Small intestine (tissue), 7 donors: Measurements from ENCODE around the gene PZP. TPM values are rescaled to one million over a fixed set of nuclear protein-coding genes. Genes with fewer than 3 reads are reported as not detected.
"Not testable (repeated sequence)": the region's sequence is repeated elsewhere in the genome, so short reads cannot be mapped to it uniquely, and the experiment has no call there.

ENCODE experiments used
- DNase-seq, 2 donors: peaks; one replicate each; pipeline versions ENCODE4 v3.0.0 to v3.0.0-alpha.2; 2013
- FAIRE-seq: peaks from 2 replicates; lab custom pipeline; 2012; peaks lifted over from hg19 to GRCh38; lab: Jason Lieb, UNC
- H3K27ac ChIP-seq, 3 donors: one replicate each; pipeline ENCODE4 v1.5.1; 2013; ENCODE audit warnings: low read length in 2 of 3, mild to moderate bottlenecking in 2 of 3, control low read depth in 1 of 3, inconsistent platforms in 1 of 3, low read depth in 1 of 3, moderate library complexity in 1 of 3
- H3K27me3 ChIP-seq, 3 donors: one replicate each; pipeline ENCODE4 v1.6.1; 2013; ENCODE audit warnings: low read length in 3 of 3, inconsistent platforms in 1 of 3; ENCODE audit not compliant: control insufficient read depth in 3 of 3, insufficient read depth in 3 of 3
- H3K36me3 ChIP-seq, 3 donors: one replicate each; pipeline ENCODE4 v1.6.1; 2013; ENCODE audit warnings: low read length in 3 of 3, inconsistent platforms in 1 of 3, low read depth in 1 of 3, mild to moderate bottlenecking in 1 of 3, moderate library complexity in 1 of 3; ENCODE audit not compliant: control insufficient read depth in 3 of 3, insufficient read depth in 2 of 3
- H3K4me1 ChIP-seq, 3 donors: one replicate each; pipeline ENCODE4 v1.6.1; 2013; ENCODE audit warnings: low read length in 2 of 3, inconsistent platforms in 1 of 3, low read depth in 1 of 3, mild to moderate bottlenecking in 1 of 3, moderate library complexity in 1 of 3; ENCODE audit not compliant: control insufficient read depth in 3 of 3, insufficient read depth in 2 of 3
- H3K4me3 ChIP-seq, 3 donors: one replicate each; pipeline ENCODE4 v1.5.1; 2013; ENCODE audit warnings: low read length in 3 of 3, control low read depth in 1 of 3, inconsistent platforms in 1 of 3, low read depth in 1 of 3, mild to moderate bottlenecking in 1 of 3, moderate library complexity in 1 of 3
- H3K9me3 ChIP-seq, 2 donors: one replicate each; pipeline ENCODE4 v1.6.1; 2013; ENCODE audit warnings: low read depth in 1 of 2, low read length in 1 of 2; ENCODE audit not compliant: control insufficient read depth in 2 of 2, insufficient read depth in 1 of 2
- WGBS, 3 donors: extraction: QIAGEN DNeasy Blood & Tissue Kit; methylation state at CpG; one replicate each; pipeline ENCODE4 v1.1.7; 2013; 5-methylcytosine and 5-hydroxymethylcytosine counted together
- polyA plus RNA-seq, 4 donors: library from polyadenylated mRNA; stranded (reverse) in 3 of 4; unstranded in 1 of 4; fragments of 200-250 nt in 3 of 4; fragments of 120-200 nt in 1 of 4; gene quantifications; one replicate each; pipeline versions ENCODE4 v1.2.1 to v1.2.3, GENCODE V29; 2013
- donor health status: healthy with polysubstance abuse.
- donor health status: control.
- donor health status: control.
- donor health status: Bipolar disorder and iron deficiency.
- donor health status: healthy.

The PZP gene
- polyA plus RNA-seq, 4 donors: 0.06 to 0.16 TPM; not detected in 2

- no peak overlapping the region for H3K27ac ChIP-seq
- H3K9me3 ChIP-seq: no peaks in the 10 kb centered on the region
- DNase-seq (no peak), FAIRE-seq (no peak)
- no peak overlapping the region for H3K4me3 ChIP-seq
- no peaks in the 10 kb centered on the region for H3K27me3 ChIP-seq
- no peaks in the 10 kb centered on the region for H3K36me3 ChIP-seq
- WGBS, 3 donors: 95% methylated on average over 3 of the region's 3 CpGs
- H3K4me1 ChIP-seq: no peaks in the 10 kb centered on the region
Measured at GRCh38 chr12:9179781-9180180, 28.4 kb downstream of the PZP start.

- peaks cover 0 to 10% of the 10 kb centered on the region in 2 donors for H3K9me3 ChIP-seq
- H3K27ac ChIP-seq: no peak overlapping the region
- H3K27me3 ChIP-seq: no peaks in the 10 kb centered on the region
- WGBS, 3 donors: 70 to 86% (median 78%) methylated on average over 7 to 10 of the region's 11 CpGs
- FAIRE-seq: no peak
- no peak overlapping the region for H3K4me3 ChIP-seq
- DNase-seq: no peak
- no peaks in the 10 kb centered on the region for H3K36me3 ChIP-seq
- H3K4me1 ChIP-seq: no peaks in the 10 kb centered on the region
Measured at GRCh38 chr12:9169979-9170634, 38.1 kb downstream of the PZP start.

- H3K27ac ChIP-seq, H3K36me3 ChIP-seq, H3K4me1 ChIP-seq, H3K27me3 ChIP-seq, DNase-seq, H3K4me3 ChIP-seq, FAIRE-seq: not testable (repeated sequence)
- H3K9me3 ChIP-seq: peaks cover 0 to 10% of the 10 kb centered on the region in 2 donors
- WGBS, 3 donors: 65 to 73% (median 70%) methylated on average over 2 to 3 of the region's 5 CpGs
Measured at GRCh38 chr12:9167345-9167744, 40.9 kb downstream of the PZP start.

GRCh38 chr12:9163392-9163791 is 44.8 kb downstream of the PZP start:
- no peak for FAIRE-seq
- Histone ChIP-seq H3K27me3 (no peaks in the 10 kb centered on the region), H3K4me1 (no peaks in the 10 kb centered on the region), H3K4me3 (no peak overlapping the region), H3K9me3 (no peaks in the 10 kb centered on the region), H3K36me3 (no peaks in the 10 kb centered on the region), H3K27ac (no peak overlapping the region)
- DNase-seq: no peak
- 79 to 92% (median 86%) methylated on average over 5 of the region's 5 CpGs for WGBS, 3 donors

- WGBS, 3 donors: 70 to 80% (median 74%) methylated on average over 4 of the region's 4 CpGs
- Histone ChIP-seq H3K27me3 (no peaks in the 10 kb centered on the region), H3K9me3 (no peaks in the 10 kb centered on the region), H3K36me3 (no peaks in the 10 kb centered on the region), H3K4me1 (no peaks in the 10 kb centered on the region), H3K27ac (no peak overlapping the region), H3K4me3 (no peak overlapping the region)
- FAIRE-seq: no peak
- no peak for DNase-seq
Measured at GRCh38 chr12:9156119-9156518, 52.1 kb downstream of the PZP start.

GRCh38 chr12:9149372-9149771 is 58.8 kb downstream of the PZP start:
- no peaks in the 10 kb centered on the region for H3K27me3 ChIP-seq
- FAIRE-seq: no peak
- peaks cover 0 to 5% of the 10 kb centered on the region in 2 donors for H3K9me3 ChIP-seq
- no peaks in the 10 kb centered on the region for H3K36me3 ChIP-seq
- DNase-seq: no peak
- H3K4me1 ChIP-seq: no peaks in the 10 kb centered on the region
- whole genome bisulfite sequencing, 3 donors: 68 to 77% (median 72%) methylated on average over 6 of the region's 6 CpGs
- no peak overlapping the region for H3K27ac ChIP-seq
- no peak overlapping the region for H3K4me3 ChIP-seq

- DNase-seq (no peak), FAIRE-seq (no peak)
- H3K27ac ChIP-seq: no peak overlapping the region
- no peak overlapping the region for H3K4me3 ChIP-seq
- H3K4me1 ChIP-seq: no peaks in the 10 kb centered on the region
- no peaks in the 10 kb centered on the region for H3K36me3 ChIP-seq
- H3K27me3 ChIP-seq: no peaks in the 10 kb centered on the region
- H3K9me3 ChIP-seq: peaks cover 2 to 10% of the 10 kb centered on the region in 2 donors
- 64 to 79% (median 68%) methylated on average over 2 of the region's 2 CpGs for WGBS, 3 donors
Measured at GRCh38 chr12:9148926-9149325, 59.3 kb downstream of the PZP start.

GRCh38 chr12:9147461-9147860 is 60.7 kb downstream of the PZP start:
- Histone ChIP-seq H3K36me3 (no peaks in the 10 kb centered on the region), H3K4me3 (no peak overlapping the region), H3K9me3 (peaks cover 2 to 18% of the 10 kb centered on the region in 2 donors), H3K27ac (no peak overlapping the region), H3K4me1 (no peaks in the 10 kb centered on the region), H3K27me3 (no peaks in the 10 kb centered on the region)
- DNase-seq (no peak), FAIRE-seq (no peak)
- 80 to 98% (median 97%) methylated on average over 2 of the region's 2 CpGs for whole genome bisulfite sequencing, 3 donors

GRCh38 chr12:9144730-9145106 is 63.5 kb downstream of the PZP start:
- FAIRE-seq (no peak), DNase-seq (no peak)
- 51 to 66% (median 64%) methylated on average over 4 of the region's 4 CpGs for WGBS, 3 donors
- H3K27ac ChIP-seq: no peak overlapping the region
- no peaks in the 10 kb centered on the region for H3K27me3 ChIP-seq
- peaks cover 2 to 18% of the 10 kb centered on the region in 2 donors for H3K9me3 ChIP-seq
- no peaks in the 10 kb centered on the region for H3K4me1 ChIP-seq
- no peak overlapping the region for H3K4me3 ChIP-seq
- H3K36me3 ChIP-seq: no peaks in the 10 kb centered on the region
